Measurements from ENCODE around the gene TRMT10A.
A peak's percentile ranks its signal among the peaks of the same experiment; 100 is the strongest.

The TRMT10A gene, protein sequence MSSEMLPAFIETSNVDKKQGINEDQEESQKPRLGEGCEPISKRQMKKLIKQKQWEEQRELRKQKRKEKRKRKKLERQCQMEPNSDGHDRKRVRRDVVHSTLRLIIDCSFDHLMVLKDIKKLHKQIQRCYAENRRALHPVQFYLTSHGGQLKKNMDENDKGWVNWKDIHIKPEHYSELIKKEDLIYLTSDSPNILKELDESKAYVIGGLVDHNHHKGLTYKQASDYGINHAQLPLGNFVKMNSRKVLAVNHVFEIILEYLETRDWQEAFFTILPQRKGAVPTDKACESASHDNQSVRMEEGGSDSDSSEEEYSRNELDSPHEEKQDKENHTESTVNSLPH

DNA sequence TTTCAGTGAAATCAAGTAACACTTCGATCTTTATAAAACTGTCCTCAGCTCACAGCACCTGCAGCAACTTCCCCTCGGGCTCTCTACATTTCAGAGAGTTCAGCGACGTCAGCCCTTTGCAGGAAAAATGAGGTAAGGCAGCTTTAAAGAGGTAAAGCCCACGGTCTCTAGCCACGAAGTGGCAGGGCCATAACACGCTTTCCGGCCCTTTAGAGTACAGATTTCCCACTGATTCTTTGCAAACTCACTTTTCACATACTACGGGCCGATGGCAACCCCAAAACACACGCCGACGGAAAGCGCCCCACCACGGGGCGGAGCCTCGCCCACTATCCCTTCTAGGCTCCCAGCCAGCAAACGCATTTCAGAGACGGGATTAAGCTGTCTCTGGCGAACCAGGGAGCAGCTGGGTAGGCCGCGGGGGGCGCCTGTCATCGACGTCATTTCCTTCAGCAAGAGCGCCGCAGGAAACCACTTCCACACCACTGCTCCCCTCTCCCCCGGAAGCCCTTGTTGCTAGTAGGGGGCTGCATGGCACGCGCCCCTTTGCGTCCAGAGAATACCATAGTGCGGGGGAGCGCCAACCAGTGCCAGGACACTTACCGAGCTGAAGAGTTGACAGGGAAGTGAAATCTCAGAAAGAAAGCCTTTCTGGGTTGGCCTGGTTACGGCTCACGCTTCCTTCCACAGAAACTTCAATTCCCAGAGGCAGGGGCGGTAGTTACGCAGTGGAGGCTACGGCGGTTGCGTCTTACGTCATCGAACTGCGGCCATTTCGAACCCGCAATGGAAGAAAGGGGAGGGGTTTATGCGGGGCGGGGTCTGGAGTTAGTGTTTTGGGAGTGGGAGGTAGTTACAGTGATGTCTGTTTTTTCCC, at the start of gene TRMT10A:
TSS of gene TRMT10A (minus strand) at position 730 of the 877 bp plus-strand sequence. CDS start 4,701 bp downstream, outside the sequence.
- DNase-seq (ENCODE audit: low read depth, low spot score): peak; percentile 91

DNA sequence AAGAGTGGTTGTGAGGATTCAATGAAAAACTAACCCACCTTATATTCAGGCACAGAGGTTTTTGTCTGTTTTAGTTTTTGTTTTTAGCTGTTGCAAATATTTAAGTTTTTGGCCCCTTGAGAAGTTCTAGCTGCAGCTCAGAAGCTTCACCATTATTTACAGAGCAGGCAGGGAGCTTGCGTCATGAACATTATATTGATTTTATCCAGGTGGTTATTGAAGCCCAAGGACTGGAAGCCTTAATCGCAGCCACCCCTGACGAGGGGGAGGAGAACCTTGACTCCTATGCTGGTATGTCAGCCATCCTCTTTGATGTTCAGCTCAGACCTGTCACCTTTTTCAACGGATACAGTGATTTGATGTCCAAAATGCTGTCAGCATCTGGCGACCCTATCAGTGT, 48.9 kb upstream of the TRMT10A start:
- DNase-seq (ENCODE audit: low read depth, low spot score): no peak

DNA sequence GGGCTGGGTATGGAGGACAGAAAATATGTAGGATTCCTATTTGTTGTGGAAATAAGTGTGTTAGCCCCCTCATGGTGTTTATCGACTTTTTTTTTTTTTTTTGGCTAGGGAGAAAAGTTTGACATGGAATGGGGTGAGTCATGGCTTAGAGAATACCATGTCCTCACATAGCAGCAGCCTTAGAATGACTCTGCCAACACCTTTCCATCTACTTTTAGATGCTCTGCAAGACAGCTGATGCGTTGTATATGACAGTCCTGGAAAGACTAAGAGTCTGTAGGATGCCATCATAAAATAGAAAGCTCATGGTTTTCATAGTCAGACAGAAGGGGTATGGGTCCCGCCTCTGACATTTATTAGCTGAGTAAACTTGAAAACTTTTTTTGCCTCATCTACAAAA, 48.4 kb upstream of the TRMT10A start:
- no peak for DNase-seq (ENCODE audit: low read depth, low spot score)

DNA sequence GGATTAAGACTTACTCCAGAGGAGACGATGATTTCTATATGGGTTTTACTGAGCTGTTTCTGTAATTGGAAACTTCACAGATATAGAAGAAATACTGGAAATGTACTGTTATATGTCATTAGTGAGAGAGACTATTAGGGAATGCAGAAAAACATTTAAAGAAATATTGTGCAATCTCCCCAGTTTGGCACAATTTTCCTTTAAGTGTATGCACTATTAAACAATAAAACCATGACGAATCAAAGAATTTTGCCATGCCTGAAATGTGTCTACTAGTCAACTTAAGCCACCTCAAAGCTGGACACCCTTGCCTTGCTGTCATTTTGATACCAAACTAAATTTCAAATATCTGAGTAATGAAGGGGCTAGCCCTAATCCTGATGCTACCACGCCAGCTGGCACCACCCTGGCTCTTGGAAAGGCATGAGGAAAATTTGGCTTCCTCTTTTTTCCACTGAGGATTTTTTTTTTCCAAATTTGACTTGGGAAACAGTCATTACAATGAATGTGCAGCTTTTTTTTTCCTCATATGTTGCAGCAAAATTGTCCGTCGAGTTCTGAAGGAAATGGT, 46.9 kb upstream of the TRMT10A start:
- DNase-seq (ENCODE audit: low read depth, low spot score): no peak

DNA sequence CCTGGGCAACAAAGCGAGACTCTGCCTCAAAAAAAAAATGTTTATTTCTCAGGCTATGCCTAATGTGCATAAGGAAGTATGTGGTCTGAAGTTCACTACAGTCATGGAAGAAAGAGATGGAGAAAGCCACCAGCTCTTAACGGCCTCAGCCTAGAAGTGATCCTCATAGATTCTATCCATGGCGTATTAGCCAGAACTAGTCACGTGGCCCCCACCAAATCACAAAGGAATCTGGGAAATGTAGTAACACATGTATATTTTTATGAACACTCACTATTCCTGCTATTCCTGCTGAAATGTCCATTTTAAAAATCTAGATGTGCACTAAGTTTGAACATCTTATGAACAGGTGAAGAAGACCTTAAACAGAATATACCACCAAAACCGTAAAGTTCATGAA, 44.6 kb upstream of the TRMT10A start:
- no peak for DNase-seq (ENCODE audit: low read depth, low spot score)

DNA sequence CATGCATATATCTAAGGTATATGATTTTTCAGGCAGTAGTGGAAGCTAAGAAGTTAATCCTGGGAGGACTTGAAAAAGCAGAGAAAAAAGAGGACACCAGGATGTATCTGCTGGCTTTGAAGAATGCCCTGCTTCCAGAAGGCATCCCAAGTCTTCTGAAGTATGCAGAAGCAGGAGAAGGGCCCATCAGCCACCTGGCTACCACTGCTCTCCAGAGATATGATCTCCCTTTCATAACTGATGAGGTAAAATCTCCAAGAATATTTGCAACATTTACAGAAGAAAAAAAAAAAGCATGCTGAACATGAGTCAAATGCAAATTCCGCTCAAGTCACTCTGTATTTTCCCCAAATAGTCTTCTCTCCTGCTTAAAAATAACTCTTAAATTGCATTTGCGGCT, 42.9 kb upstream of the TRMT10A start:
- no peak for DNase-seq (ENCODE audit: low read depth, low spot score)

DNA sequence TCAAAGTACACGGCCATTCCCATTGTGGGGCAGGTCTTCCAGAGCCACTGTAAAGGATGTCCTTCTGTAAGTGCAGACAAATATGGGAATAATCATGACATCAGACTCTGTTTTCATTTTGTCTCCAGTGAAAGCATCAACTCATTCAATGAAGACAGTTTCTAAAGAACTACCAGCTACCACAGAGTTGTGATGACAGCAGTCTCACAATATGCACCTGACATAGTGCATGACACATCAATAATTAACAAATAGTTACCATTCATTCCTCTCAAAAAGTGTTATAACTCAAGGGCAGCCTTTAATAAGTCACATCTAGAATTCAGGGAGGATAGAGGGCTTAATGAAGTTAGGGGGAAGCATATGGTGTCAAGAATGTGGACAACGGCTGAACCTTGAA, 31.0 kb upstream of the TRMT10A start:
- no peak for DNase-seq (ENCODE audit: low read depth, low spot score)

DNA sequence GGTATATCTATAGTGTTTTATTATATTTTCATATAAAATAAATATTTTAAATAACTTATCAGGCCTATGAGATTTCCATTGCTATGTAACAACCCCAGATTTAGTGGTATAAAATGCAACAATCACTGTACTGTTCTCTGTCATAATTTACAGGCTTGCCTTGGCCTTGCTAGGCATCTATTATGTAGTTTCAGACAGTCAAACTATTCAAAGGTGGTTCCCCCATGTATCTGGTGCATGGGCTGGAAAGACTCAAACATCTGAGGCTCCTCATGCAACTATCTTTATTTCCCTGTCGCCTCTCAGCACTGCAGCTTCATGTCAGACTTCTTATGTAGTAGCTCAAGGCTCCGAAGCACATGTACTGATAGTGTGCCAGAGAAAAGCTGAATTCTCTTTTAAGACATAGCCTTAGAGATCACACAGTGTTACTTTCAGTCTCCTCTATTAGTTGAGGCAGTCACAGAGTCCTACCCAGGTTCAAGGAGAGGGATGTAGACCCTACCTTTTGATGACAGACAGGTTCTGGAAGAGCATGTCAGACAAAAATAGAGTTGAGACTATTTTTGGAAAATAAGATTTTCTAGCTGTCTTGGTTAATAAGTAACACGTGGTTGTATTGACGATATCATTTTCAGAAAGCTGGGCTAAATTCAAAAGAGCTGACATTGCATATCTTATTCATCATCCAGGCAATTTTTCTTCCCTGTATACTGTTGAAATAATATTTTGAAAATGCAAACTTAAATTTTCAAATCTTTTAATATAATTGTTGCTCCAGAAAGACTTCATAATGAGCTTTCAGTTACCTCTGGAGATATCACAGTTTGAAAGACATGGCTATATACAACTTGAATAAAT, 30.2 kb upstream of the TRMT10A start:
- no peak for DNase-seq (ENCODE audit: low read depth, low spot score)

DNA sequence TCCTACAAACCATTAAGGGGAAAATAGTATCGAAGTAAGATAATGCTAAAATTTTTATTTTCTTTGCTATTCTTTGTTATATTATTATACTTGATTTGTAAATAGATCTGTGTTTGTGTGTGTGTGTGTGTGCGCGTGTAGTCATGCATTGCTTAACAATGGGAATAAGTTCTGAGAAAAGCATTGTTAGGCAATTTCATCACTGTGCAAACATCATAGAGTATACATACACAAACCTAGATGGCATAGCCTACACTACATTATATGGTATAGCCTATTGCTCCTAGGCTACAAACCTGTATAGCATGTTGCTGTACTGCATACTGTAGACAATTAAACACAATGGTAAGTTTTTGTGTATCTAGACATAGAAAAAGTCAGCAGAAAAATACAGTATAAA, 27.9 kb upstream of the TRMT10A start:
- DNase-seq (ENCODE audit: low read depth, low spot score): no peak

DNA sequence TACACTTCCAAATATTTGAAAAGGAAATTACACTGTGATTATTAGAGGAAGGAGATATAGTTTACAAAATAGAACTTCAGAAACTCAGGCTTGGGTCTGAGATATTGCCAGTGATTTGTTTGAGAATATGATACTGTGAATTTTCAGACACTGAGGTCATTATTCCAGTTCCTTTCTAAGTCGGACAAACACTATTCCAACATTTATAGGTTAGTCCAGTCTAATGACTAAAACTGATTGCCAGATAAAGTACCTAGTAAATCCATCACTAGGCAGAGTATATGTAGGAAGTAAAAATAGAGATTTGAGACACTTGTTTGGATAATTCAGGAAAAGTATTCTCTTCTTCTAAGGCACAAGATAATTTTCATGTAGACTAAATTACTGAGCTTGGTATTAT, 24.0 kb upstream of the TRMT10A start:
- no peak for DNase-seq (ENCODE audit: low read depth, low spot score)

DNA sequence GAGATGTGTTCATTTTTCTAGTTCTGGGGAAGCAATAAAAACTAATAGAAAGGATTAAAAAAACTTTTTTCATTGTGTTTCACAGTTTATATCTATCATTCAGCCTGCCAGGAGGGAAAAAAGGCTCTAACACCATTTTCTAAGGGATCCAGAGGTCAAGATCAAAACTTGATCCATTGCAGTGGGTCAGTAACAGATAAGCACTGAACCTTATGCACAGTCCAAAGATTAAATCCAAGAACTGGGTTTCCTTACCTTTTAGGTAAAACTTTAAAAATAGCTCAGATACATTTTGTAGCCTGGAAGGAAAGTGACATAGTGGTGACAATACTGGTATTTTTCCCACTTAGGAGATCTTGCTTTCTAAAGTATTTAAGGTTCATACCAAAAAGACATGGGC, 23.5 kb upstream of the TRMT10A start:
- DNase-seq (ENCODE audit: low read depth, low spot score): no peak

DNA sequence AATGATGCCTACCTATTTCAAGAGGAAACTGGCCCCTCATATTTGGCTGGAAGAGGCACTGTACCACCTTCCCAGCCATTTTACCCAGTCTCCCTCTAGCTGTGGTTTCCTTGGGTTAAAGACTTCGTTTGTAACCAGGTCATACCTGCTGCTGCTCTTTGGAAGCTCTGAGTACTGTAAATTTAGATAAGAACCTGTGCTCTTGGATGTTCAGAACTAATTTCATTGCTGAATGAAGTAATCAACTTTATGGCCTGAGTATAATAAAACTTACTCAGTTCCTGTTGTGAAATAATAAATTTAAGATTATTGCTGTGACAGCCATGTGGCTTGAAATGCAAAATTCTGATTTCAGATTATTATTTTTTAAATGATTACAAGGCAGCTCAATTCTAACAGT, 23.0 kb upstream of the TRMT10A start:
- no peak for DNase-seq (ENCODE audit: low read depth, low spot score)

DNA sequence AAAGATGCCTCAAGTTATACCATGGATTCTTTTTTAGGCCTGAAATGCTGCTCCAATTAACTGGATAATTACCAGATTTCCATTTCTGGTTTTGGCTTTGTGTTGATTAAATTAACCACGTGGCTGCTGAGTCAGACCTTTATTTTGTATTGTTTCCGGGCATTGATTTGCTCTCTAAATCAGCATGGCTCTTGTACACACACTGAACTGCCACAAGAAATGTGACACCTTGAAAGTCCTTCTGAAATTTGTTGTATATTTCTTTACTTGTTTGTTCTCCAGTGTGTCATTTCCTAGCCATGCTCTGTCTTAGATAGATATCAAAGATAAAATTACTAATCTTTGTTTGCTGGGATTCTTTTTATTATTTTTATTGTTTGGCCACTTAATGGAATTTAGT, 22.5 kb upstream of the TRMT10A start:
- DNase-seq (ENCODE audit: low read depth, low spot score): no peak

DNA sequence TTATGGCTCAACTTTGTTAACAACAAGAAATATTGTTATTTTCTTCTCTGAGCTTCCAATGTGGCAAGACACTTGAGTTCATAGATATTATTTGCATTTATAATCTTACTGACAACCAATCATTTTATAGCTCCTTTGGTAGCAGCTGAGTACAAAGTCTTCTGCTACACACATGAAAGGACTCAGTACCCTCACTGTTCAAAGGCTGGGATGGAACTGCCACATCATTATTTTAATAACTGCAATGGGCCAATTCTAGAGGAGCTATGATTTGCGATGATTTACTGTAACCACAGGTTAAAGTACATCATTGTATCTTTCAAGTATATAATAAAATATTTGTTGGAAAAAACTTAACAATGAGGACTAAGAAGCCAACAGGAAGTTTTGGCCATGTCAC, 21.7 kb upstream of the TRMT10A start:
- no peak for DNase-seq (ENCODE audit: low read depth, low spot score)

DNA sequence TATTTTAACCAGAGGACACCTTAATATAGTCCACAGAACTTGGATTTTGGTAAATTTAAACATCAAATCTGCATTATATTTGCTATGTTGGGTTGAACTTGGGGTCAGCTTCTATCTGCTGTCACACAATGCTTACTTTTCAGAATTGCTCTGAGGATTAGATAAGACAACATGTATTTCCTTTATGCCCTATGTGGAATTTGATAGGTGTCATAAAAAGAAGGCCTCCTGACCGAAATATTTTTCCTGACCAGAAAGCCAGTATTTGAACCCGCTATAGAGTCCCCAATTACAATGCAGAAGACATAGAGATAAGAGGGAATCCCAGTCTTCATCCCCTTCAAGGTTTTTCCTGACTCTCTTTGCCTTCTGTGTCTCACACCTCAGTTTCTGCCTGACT, 14.9 kb upstream of the TRMT10A start:
- DNase-seq (ENCODE audit: low read depth, low spot score): no peak

DNA sequence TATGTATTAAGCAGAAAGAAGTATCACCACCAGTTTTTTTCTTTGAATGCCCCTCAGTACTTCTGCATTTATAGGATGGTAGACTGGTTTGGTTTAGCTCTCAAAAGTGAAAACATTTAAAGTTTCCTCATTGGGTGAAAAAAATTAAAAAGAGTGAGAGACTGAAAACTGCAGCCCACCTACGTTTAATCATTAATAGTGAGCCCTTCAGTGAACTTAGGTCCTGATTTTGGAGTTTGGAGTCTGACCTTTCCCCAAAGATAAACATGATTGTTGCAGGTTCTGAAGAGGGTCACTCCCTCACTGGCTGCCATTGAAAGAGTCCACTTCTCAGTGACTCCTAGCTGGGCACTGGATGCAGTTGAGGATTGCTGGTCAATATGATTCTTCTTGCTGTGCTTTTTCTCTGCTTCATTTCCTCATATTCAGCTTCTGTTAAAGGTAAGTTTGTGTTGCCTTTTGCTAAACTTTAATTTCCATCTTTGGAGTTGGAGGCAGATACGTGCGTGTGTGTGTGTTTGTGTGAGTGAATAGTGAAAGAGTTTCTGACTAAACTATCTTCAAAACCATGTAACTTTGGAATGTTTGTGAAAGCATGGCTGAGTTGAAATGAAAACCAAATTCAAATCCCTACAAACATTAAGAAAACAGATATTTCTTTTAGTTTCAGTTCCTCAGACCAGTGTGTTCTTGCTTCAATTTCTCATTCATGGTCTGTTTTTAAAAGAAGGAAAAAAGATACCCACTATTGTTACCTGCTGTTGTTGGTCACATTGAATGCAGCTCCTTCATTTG, 10.9 kb upstream of the TRMT10A start, which contains the start of gene MTTP:
TSS of gene MTTP (plus strand) at position 295 of the 795 bp plus-strand sequence. CDS start at position 381, 86 bp downstream.
- DNase-seq (ENCODE audit: low read depth, low spot score): no peak

DNA sequence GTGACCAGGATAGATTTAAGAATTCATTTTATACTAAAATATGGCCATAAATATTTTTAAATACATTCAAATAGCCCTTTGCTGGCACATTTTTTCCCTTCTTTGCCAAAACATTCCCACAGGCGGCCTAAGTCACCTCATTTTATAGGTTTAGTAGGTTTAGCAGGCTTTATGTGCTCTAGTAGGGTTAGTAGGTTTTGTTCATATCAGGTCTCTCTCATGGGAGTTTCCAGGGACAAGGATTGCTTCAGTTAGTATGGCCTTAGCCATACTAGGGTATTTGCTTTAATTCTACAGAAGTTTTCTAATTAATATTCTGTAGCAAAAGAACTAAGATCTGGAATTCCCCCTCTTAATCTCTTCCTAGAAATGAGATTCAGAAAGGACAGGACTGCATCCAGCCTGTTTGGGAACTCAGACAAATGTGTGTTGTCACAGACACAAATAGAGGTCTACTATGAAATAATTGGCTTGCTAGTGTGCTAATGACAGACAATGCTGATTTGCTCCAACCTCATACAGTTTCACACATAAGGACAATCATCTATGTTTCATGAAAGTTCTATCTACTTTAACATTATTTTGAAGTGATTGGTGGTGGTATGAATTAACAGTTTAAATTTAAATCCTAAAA, 10.0 kb upstream of the TRMT10A start:
- no peak for DNase-seq (ENCODE audit: low read depth, low spot score)

DNA sequence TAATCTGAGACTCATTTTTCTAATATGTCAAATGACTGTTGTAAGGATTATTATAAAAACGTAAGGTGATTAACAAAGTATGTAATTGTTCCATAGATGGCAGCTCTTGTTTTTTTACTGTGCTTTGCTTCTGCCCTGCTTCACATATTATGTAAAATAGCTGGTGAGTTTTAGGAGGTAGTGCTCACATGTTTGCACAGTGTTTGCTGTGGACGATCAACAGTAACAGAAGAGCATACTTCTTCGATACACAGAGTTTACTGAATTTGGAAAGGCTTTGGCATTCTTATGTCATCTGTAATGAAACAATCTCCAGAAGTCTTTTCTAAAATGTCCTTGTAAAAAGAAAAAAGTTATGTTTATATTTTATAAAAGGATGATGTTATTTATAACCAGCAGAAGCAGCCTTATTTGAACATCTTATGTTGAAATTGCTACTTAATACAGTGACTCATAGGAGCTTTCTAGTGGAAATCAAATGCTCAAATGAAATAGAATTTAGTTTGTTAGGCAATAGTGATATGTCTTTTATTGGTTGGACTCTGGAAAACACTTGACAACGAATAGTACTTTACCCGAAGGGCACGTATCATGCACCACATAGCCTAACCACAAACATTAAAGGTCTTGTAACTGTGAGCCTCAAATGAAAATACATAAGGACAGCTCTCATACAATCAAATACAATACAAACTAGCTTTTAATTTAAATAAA, 8.8 kb upstream of the TRMT10A start:
- DNase-seq (ENCODE audit: low read depth, low spot score): no peak

DNA sequence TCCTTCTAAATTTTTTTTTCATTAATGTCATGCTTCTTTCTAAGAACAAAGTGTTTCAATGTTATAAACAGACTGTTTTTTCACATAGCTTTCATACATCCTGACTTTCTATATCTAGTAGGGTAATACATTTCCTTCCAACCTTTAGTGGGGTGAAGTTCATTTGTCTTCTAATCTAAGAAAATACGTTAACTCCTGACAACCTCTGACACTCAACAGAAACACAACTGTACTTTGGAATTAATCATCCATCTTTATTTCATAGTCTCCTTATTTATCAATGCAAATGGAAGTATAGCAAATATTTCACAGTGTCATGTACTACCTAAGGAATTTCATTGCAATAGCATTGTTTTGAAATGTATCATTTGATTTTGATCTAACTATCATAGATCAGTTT, 8.0 kb upstream of the TRMT10A start:
- DNase-seq (ENCODE audit: low read depth, low spot score): no peak

DNA sequence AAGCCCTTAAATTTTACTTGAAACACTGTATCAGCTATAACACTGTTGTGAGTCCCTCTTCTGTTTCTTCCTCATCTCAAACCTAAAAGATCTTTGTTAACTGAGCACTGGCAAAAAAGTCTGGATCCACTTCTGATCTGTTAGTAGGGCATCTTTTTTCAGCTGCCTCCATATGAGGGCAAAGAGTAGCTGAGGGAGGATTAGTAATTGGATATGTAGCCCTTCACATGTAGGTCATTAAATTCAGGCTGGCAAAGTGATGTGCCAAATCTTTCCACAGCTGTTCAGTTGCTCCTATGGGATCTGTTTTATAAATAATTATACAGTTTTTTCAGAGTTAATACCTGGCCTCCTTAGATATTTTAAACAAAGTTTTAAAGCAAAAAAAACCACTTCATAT, 1.1 kb upstream of the TRMT10A start:
- no peak for DNase-seq (ENCODE audit: low read depth, low spot score)

Data from activated naive CD8-positive, alpha-beta T cell treated with anti-CD3 and anti-CD28 coated beads, Interleukin-2, amount 50 U/mL, for 16 hours (primary cell).